Panc1 (cell line): ENCODE measurements around the gene SVBP. TPM values are rescaled to one million over a fixed set of nuclear protein-coding genes. Genes with fewer than 3 reads are reported as not detected.

ENCODE experiments used
- ATAC-seq: fragments of 200-7000 bp; cut with Tn5 transposase; 2 replicates; pipeline ENCODE4 v1.9.1; 2020; ENCODE audit warnings: mild to moderate bottlenecking, moderate library complexity
- BruUV-seq: library from RNA; stranded (reverse); fragments of 400-500 nt; replicated peaks from 2 replicates; lab custom pipeline; 2021; lab: Mats Ljungman, UMichigan
- CTCF ChIA-PET: fragments of 300-600 bp; sonication (Branson Sonifier 250); formaldehyde crosslinking; loops from one replicate; lab custom pipeline; 2022; ENCODE audit warnings: antibody characterized with exemption; lab: Charles Lee
- POLR2A ChIA-PET: fragments of 300-600 bp; sonication (Branson Sonifier 250); formaldehyde crosslinking; loops from one replicate; lab custom pipeline; 2022; ENCODE audit warnings: antibody characterized with exemption; lab: Charles Lee
- DNase-seq: peaks from one replicate; pipeline ENCODE4 v3.0.0-alpha.2; 2010; ENCODE audit warnings: low read depth, low spot score
- H3K27ac ChIP-seq: 2 replicates; pipeline ENCODE4 v1.5.1; 2011; ENCODE audit warnings: mild to moderate bottlenecking, low read length, inconsistent platforms
- H3K27me3 ChIP-seq: fragments of 200-500 bp; sonication (Bioruptor generic); 2 replicates; pipeline ENCODE4 v1.6.0; 2014; ENCODE audit warnings: low read length, inconsistent platforms; ENCODE audit not compliant: control insufficient read depth, insufficient read depth
- H3K36me3 ChIP-seq: fragments of 200-500 bp; sonication (Bioruptor generic); 2 replicates; pipeline ENCODE4 v1.5.1; 2014; ENCODE audit warnings: inconsistent platforms, mild to moderate bottlenecking, low read length, moderate library complexity; ENCODE audit not compliant: control insufficient read depth, insufficient read depth
- H3K4me1 ChIP-seq: 2 replicates; pipeline ENCODE4 v1.5.1; 2011; ENCODE audit warnings: inconsistent platforms, mild to moderate bottlenecking, low read length, moderate library complexity; ENCODE audit not compliant: control insufficient read depth, insufficient read depth
- H3K4me3 ChIP-seq, 2 experiments: 2 replicates each; pipeline ENCODE4 v1.5.1; 2011 to 2012; ENCODE audit warnings: low read depth in 2 of 2, low read length in 2 of 2, mild to moderate bottlenecking in 2 of 2, inconsistent platforms in 1 of 2, moderate library complexity in 1 of 2
- H3K9me3 ChIP-seq: fragments of 200-500 bp; sonication (Bioruptor generic); 2 replicates; pipeline ENCODE4 v1.5.1; 2014; ENCODE audit warnings: low read depth, mild to moderate bottlenecking, inconsistent platforms, low read length, moderate library complexity; ENCODE audit not compliant: control insufficient read depth, insufficient read depth
- POLR2AphosphoS5 ChIP-seq: IDR thresholded peaks from 2 replicates; pipeline ENCODE4 v1.6.1; 2012; ENCODE audit warnings: mild to moderate bottlenecking, low read depth, low read length, moderate library complexity
- SIN3A ChIP-seq: IDR thresholded peaks from 2 replicates; pipeline ENCODE4 v1.6.1; 2012; ENCODE audit warnings: low read depth, mild to moderate bottlenecking, low read length, moderate library complexity, borderline replicate concordance; ENCODE audit not compliant: insufficient read depth
- TCF7L2 ChIP-seq: IDR thresholded peaks from 2 replicates; pipeline ENCODE4 v1.6.1; 2011; ENCODE audit warnings: mild to moderate bottlenecking, low read depth, low read length, inconsistent platforms
- in situ Hi-C: cut with HindIII; loops from 2 replicates; pipeline ENCODE4 v1.10.0; 2016; ENCODE audit warnings: low sequenced_read_pairs, low pct_unique_long_range_greater_than_20kb
- intact Hi-C: fragments of 100-400 bp; cut with micrococcal nuclease; formaldehyde crosslinking; loops from one replicate; pipeline ENCODE4 v1.10.0; 2022; ENCODE audit not compliant: unreplicated experiment
- total RNA-seq: library from RNA; stranded (reverse); gene quantifications from one replicate; pipeline ENCODE4 v1.2.1, GENCODE V29; 2021; ENCODE audit not compliant: unreplicated experiment
- TF ChIP-seq, protein P1 (sequence below): fragments of 450-650 bp; IDR thresholded peaks from 2 replicates; pipeline ENCODE4 v1.5.1; 2017; ENCODE audit warnings: mild to moderate bottlenecking
- TF ChIP-seq, protein P2 (sequence below), 2 experiments: IDR thresholded peaks; 2 replicates each; pipeline ENCODE4 v1.6.1; 2011 to 2012; ENCODE audit warnings: low read depth in 2 of 2, control low read depth in 1 of 2, low read length in 1 of 2, mild to moderate bottlenecking in 1 of 2, moderate library complexity in 1 of 2; ENCODE audit not compliant: insufficient read depth in 1 of 2

The SVBP gene
- total RNA-seq, 1 experiment from 2014 or later = 21.2 TPM

DNA sequence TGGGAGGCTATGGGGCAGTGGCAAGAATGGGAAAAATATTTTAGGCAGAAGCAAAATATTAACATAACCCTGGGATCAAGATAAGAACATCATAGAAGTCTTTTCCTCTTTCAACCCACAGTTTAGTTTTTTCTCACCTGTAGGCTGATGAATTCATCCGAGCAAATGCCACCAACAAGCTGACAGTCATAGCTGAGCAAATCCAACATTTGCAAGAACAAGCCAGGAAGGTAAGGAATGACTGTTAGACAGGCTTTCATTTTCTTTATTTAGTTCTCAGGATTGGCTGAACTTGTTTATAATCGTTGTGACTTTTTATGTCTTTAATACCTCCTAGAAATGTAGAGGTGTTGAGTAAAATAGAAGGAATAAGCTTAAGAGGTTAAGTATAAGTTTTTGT lies 43.8 kb downstream of the SVBP start:
- ATAC-seq (no peak), DNase-seq (no peak)
- intact Hi-C loops = no loop called here
- Histone ChIP-seq H3K4me1 (no peaks in the 10 kb centered on the region), H3K4me3 (no peak overlapping the region), H3K9me3 (no peaks in the 10 kb centered on the region), H3K27me3 (no peaks in the 10 kb centered on the region), H3K36me3 (peaks cover 4% of the 10 kb centered on the region; the same call in 1 of the 2 replicates), H3K27ac (no peak overlapping the region)
- POLR2A ChIA-PET = no interaction called here
- in situ Hi-C loops = no loop called here
- CTCF ChIA-PET = no interaction called here
- no TSS peak for BruUV-seq
- TF ChIP-seq TCF7L2 (no peak), POLR2AphosphoS5 (no peak), SIN3A (no peak)
- TF ChIP-seq, protein P1, sequence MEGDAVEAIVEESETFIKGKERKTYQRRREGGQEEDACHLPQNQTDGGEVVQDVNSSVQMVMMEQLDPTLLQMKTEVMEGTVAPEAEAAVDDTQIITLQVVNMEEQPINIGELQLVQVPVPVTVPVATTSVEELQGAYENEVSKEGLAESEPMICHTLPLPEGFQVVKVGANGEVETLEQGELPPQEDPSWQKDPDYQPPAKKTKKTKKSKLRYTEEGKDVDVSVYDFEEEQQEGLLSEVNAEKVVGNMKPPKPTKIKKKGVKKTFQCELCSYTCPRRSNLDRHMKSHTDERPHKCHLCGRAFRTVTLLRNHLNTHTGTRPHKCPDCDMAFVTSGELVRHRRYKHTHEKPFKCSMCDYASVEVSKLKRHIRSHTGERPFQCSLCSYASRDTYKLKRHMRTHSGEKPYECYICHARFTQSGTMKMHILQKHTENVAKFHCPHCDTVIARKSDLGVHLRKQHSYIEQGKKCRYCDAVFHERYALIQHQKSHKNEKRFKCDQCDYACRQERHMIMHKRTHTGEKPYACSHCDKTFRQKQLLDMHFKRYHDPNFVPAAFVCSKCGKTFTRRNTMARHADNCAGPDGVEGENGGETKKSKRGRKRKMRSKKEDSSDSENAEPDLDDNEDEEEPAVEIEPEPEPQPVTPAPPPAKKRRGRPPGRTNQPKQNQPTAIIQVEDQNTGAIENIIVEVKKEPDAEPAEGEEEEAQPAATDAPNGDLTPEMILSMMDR = no peak
- TF ChIP-seq, protein P2, sequence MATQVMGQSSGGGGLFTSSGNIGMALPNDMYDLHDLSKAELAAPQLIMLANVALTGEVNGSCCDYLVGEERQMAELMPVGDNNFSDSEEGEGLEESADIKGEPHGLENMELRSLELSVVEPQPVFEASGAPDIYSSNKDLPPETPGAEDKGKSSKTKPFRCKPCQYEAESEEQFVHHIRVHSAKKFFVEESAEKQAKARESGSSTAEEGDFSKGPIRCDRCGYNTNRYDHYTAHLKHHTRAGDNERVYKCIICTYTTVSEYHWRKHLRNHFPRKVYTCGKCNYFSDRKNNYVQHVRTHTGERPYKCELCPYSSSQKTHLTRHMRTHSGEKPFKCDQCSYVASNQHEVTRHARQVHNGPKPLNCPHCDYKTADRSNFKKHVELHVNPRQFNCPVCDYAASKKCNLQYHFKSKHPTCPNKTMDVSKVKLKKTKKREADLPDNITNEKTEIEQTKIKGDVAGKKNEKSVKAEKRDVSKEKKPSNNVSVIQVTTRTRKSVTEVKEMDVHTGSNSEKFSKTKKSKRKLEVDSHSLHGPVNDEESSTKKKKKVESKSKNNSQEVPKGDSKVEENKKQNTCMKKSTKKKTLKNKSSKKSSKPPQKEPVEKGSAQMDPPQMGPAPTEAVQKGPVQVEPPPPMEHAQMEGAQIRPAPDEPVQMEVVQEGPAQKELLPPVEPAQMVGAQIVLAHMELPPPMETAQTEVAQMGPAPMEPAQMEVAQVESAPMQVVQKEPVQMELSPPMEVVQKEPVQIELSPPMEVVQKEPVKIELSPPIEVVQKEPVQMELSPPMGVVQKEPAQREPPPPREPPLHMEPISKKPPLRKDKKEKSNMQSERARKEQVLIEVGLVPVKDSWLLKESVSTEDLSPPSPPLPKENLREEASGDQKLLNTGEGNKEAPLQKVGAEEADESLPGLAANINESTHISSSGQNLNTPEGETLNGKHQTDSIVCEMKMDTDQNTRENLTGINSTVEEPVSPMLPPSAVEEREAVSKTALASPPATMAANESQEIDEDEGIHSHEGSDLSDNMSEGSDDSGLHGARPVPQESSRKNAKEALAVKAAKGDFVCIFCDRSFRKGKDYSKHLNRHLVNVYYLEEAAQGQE (IDR thresholded peaks at IDR 0.05; ENCODE audit: insufficient read depth in 1 of 2, low read depth in 2 of 2, low read length in 1 of 2) = no peak

DNA sequence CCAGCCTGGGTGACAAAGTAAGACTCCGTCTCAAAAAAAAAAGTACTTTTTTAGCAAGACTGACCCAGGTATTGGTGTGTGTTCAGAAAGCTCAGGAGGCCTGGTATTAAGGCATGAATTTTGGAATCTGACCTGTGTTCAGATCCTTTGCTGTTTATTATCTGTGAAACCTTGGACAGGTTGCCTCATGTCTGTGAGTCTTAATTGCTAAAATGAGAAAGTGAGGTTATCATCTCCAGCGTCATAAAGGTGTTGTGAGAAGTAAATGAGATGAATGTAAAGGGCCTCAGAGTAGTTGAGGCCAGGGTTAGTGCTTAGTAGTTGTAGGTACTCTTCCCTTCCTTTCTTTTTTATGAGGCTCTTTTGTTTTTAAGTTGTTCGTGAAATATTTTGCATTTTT lies 47.4 kb downstream of the SVBP start:
- no peak for TF ChIP-seq TCF7L2
- H3K9me3 ChIP-seq = no peaks in the 10 kb centered on the region
- H3K27me3 ChIP-seq = no peaks in the 10 kb centered on the region
- ChIA-PET POLR2A (no interaction called here), CTCF (no interaction called here)
- BruUV-seq = no TSS peak
- DNase-seq = no peak
- no peak overlapping the region for H3K4me3 ChIP-seq
- in situ Hi-C loops = no loop called here
- ATAC-seq = no peak
- H3K36me3 ChIP-seq = no peaks in the 10 kb centered on the region; the same call in 1 of the 2 replicates
- intact Hi-C loops = no loop called here
- peaks cover 11% of the 10 kb centered on the region for H3K4me1 ChIP-seq
- no peak overlapping the region for H3K27ac ChIP-seq

DNA sequence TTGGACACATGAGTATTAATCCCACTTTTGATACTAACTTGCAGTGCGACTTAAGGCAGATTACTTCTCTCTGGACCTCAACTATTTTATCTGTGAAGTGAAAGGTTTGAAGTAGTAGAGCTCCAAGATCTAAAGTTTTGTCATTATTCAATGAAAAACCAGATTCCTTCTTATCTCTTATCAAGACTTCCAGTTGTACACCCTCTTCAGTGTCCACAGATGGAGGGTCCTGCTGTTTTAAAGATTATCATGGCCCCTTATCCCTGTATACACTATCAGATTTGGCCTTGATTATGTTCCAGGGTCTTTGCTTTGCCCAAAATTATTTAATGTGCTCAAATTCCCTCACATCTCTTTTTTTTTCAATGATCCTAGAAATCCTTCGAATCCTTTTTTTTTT lies 49.0 kb downstream of the SVBP start:
- peak overlapping the region; percentile 90 for H3K4me3 ChIP-seq
- ChIA-PET POLR2A (interaction anchor here (0.6 kb wide), 1 partner anchor 393 kb away, joined by 3 read pairs; no protein-coding TSS in a partner anchor), CTCF (no interaction called here)
- in situ Hi-C loops = no loop called here
- DNase-seq (no peak), ATAC-seq (no peak)
- no peaks in the 10 kb centered on the region for H3K27me3 ChIP-seq
- H3K27ac ChIP-seq = peak overlapping the region; percentile 88; the same call in 1 of the 2 replicates
- BruUV-seq = TSS peak; percentile 80
- peaks cover 17% of the 10 kb centered on the region for H3K4me1 ChIP-seq
- intact Hi-C loops = no loop called here
- H3K36me3 ChIP-seq = no peaks in the 10 kb centered on the region; the same call in 1 of the 2 replicates
- TF ChIP-seq, protein P2 (IDR thresholded peaks at IDR 0.05; ENCODE audit: insufficient read depth in 1 of 2, low read depth in 2 of 2, low read length in 1 of 2) = no peak
- TF ChIP-seq, protein P1 = no peak
- H3K9me3 ChIP-seq = no peaks in the 10 kb centered on the region
